Osteoblast (primary cell): Measurements from ENCODE around the gene COMP. TPM values are rescaled to one million over a fixed set of nuclear protein-coding genes. Genes with fewer than 3 reads are reported as not detected.

Source experiments
- DNase-seq: peaks from one replicate; pipeline ENCODE4 v3.0.0; 2011; ENCODE audit warnings: low spot score, mixed read lengths; ENCODE audit not compliant: insufficient read length; ENCODE audit errors: missing footprints
- H2AFZ ChIP-seq: 2 replicates; pipeline ENCODE4 v1.6.0; 2011; ENCODE audit warnings: mild to moderate bottlenecking, low read length
- H3K27ac ChIP-seq: 2 replicates; pipeline ENCODE4 v1.5.1; 2011; ENCODE audit warnings: mild to moderate bottlenecking, low read depth, low read length, moderate library complexity
- H3K27me3 ChIP-seq: 2 replicates; pipeline ENCODE4 v1.6.0; 2012; ENCODE audit warnings: mild to moderate bottlenecking, control low read depth, inconsistent platforms, low read length, moderate library complexity; ENCODE audit not compliant: insufficient read depth
- H3K36me3 ChIP-seq: 2 replicates; pipeline ENCODE4 v1.5.1; 2011; ENCODE audit warnings: mild to moderate bottlenecking, low read length, control low read depth, moderate library complexity; ENCODE audit not compliant: insufficient read depth
- H3K4me1 ChIP-seq: 2 replicates; pipeline ENCODE4 v1.5.1; 2011; ENCODE audit warnings: mild to moderate bottlenecking, low read length, control low read depth, moderate library complexity; ENCODE audit not compliant: insufficient read depth
- H3K4me2 ChIP-seq: 2 replicates; pipeline ENCODE4 v1.6.0; 2011; ENCODE audit warnings: mild to moderate bottlenecking, low read length; ENCODE audit not compliant: insufficient read depth
- H3K4me3 ChIP-seq: fragments of 200-600 bp; sonication (generic); 3 replicates; pipeline ENCODE4 v1.5.1; 2012; ENCODE audit warnings: mild to moderate bottlenecking, low read length, inconsistent platforms; ENCODE audit not compliant: insufficient read depth
- H3K79me2 ChIP-seq: 2 replicates; pipeline ENCODE4 v1.6.0; 2012; ENCODE audit warnings: mild to moderate bottlenecking, low read length, control low read depth, inconsistent platforms; ENCODE audit not compliant: insufficient read depth
- H3K9me3 ChIP-seq: 2 replicates; pipeline ENCODE4 v1.5.1; 2011; ENCODE audit warnings: low read depth, low read length, control low read depth
- H4K20me1 ChIP-seq: 2 replicates; pipeline ENCODE4 v1.6.0; 2012; ENCODE audit warnings: mild to moderate bottlenecking, low read length, control low read depth; ENCODE audit not compliant: insufficient read depth
- total RNA-seq: library from RNA; depleted of rRNA; stranded (reverse); fragments of >200 nt; gene quantifications from 2 replicates; pipeline ENCODE4 v1.2.3, GENCODE V29; 2012
- TF ChIP-seq, protein P1 (sequence below): IDR thresholded peaks from 2 replicates; pipeline ENCODE4 v1.5.1; 2011; ENCODE audit warnings: mild to moderate bottlenecking, low read depth, low read length, moderate library complexity; ENCODE audit errors: extremely low read depth

COMP gene
- total RNA-seq, 1 donor = 14.8 TPM

DNA sequence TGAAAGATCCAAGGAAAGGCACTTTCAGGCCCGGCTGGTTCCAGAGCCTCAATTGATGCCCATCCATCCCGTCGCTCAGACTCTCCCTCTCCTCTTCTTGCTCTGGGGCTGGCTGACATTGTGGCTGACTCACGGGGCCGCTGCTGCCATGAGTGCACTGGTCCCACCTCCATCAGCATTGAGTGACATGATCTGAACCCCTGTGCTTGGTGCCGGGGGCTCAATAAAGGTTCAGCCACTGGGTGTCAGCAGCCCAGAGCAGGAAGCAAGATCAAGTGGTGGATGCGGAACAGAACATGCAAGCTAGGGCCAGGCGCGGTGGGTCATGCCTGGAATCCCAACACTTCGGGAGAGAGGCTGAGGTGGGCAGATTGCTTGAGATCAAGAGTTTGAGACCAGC, 39.5 kb downstream of the COMP start:
- Histone ChIP-seq H3K9me3 (no peaks in the 10 kb centered on the region), H2AFZ (no peak overlapping the region)

DNA sequence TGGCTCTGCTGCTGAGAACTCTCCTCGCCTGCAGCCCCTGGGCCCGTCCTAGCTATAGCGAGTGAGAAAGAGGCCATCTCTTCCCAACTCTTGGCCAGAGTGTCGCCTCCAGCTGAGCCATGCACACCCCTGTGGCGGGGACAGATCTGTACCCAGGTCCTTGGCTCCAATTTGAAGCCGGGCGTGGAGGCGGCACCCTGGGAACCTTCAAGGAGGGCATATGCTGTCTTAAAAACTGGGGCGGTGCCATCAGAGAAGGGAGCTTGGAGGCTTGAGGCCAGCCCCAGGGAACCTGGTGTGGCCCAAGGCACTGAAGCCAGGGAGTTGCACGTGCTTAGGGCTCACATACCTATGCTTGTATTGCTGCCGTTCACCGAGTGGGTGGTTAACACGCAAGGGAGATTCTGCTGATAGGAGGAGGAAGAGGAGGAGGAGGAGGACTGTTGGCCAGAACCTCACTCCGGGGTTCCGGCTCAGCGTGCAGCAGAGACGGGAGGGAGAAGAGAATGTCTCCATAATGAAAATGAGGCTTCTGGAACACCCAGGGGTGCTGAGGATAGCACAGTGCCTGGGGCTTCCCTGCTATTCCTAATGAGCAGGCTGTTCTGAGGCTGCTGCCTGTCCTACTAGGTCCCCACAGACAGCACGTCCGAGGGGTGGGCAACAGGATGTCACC, 40.7 kb downstream of the COMP start:
- Histone ChIP-seq H3K4me3 (no peak overlapping the region), H3K4me1 (no peaks in the 10 kb centered on the region), H3K4me2 (no peak overlapping the region), H2AFZ (no peak overlapping the region), H3K36me3 (peaks cover 6% of the 10 kb centered on the region), H3K9me3 (no peaks in the 10 kb centered on the region), H3K27ac (no peak overlapping the region), H3K79me2 (no peaks in the 10 kb centered on the region), H4K20me1 (peaks cover 6% of the 10 kb centered on the region), H3K27me3 (no peaks in the 10 kb centered on the region)
- DNase-seq = peak; percentile 63
- TF ChIP-seq, protein P1, sequence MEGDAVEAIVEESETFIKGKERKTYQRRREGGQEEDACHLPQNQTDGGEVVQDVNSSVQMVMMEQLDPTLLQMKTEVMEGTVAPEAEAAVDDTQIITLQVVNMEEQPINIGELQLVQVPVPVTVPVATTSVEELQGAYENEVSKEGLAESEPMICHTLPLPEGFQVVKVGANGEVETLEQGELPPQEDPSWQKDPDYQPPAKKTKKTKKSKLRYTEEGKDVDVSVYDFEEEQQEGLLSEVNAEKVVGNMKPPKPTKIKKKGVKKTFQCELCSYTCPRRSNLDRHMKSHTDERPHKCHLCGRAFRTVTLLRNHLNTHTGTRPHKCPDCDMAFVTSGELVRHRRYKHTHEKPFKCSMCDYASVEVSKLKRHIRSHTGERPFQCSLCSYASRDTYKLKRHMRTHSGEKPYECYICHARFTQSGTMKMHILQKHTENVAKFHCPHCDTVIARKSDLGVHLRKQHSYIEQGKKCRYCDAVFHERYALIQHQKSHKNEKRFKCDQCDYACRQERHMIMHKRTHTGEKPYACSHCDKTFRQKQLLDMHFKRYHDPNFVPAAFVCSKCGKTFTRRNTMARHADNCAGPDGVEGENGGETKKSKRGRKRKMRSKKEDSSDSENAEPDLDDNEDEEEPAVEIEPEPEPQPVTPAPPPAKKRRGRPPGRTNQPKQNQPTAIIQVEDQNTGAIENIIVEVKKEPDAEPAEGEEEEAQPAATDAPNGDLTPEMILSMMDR = no peak

More for the DNA sequence above, 39.5 kb downstream of the COMP start:
- TF ChIP-seq, protein P1 = no peak
- H3K4me2 ChIP-seq = no peak overlapping the region
- H3K79me2 ChIP-seq = no peaks in the 10 kb centered on the region
- H3K27ac ChIP-seq = no peak overlapping the region
- no peaks in the 10 kb centered on the region for H3K27me3 ChIP-seq
- H3K4me3 ChIP-seq = no peak overlapping the region
- H3K4me1 ChIP-seq = no peaks in the 10 kb centered on the region
- DNase-seq = peak; percentile 71
- H3K36me3 ChIP-seq = peaks cover 7% of the 10 kb centered on the region
- H4K20me1 ChIP-seq = no peaks in the 10 kb centered on the region

DNA sequence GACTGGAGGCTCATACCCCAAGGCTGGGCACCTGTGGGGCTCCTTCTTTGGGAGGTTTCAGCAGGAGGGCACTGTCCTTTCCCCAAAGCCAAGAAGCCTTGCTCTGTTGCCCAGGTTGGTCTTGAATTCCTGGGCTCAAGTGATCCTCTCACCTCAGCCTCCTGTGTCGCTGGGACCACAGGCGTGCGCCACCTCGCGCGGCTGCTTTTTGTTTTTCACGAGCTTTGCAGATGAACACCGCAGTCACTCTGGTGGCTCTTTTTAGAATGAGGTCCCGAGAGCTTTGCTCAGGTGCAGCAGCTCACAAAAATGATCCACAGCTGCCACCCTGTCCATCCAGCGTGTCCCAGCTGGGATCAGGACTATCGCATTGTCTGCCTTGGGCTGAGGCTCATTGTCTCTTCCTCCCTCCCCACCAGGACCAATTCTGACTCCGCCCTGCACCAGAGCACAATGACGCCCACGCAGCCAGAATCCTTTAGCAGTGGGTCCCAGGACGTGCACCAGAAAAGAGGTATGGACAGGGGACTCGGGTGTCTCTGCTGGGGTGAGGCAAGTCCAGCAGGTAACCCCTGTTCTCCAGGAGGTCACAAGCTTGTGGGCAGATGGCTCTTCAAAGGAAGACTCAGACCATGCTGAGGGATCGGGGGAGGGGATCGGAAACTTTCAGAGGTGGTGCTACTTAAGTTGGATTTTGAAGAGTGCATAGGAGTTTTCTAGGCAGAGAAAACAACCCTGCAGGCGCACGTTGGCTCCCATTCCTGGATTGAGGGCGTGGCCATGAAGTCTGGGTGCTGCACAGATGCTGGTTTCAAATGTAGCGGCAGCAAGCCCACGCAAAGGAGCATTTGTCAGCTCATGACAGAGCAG, 41.5 kb downstream of the COMP start:
- no peak overlapping the region for H2AFZ ChIP-seq
- H3K4me3 ChIP-seq = no peak overlapping the region
- H3K27me3 ChIP-seq = no peaks in the 10 kb centered on the region
- peaks cover 6% of the 10 kb centered on the region for H3K36me3 ChIP-seq
- H3K79me2 ChIP-seq = no peaks in the 10 kb centered on the region
- TF ChIP-seq, protein P1 = no peak
- no peak overlapping the region for H3K27ac ChIP-seq
- no peak overlapping the region for H3K4me2 ChIP-seq
- H4K20me1 ChIP-seq = peaks cover 6% of the 10 kb centered on the region
- H3K9me3 ChIP-seq = no peaks in the 10 kb centered on the region
- H3K4me1 ChIP-seq = no peaks in the 10 kb centered on the region
- DNase-seq = peak; percentile 62
